GM12891 (cell line): Measurements from ENCODE around the gene CCDC197.

Source experiments
- DNase-seq: peaks from one replicate; pipeline ENCODE4 v3.0.0; 2011; ENCODE audit warnings: low spot score; ENCODE audit not compliant: insufficient read length
- FAIRE-seq: peaks from 2 replicates; lab custom pipeline; 2011; peaks lifted over from hg19 to GRCh38; lab: Jason Lieb, UNC
- PAX5 ChIP-seq: IDR thresholded peaks from 2 replicates; pipeline ENCODE4 v1.6.1; 2011; ENCODE audit warnings: low read length, moderate library complexity, mild to moderate bottlenecking; ENCODE audit not compliant: insufficient read depth, severe bottlenecking
- POLR2A ChIP-seq: IDR thresholded peaks from 2 replicates; pipeline ENCODE4 v1.6.1; 2011; ENCODE audit warnings: low read depth, low read length, control low read depth
- POLR2AphosphoS5 ChIP-seq: IDR thresholded peaks from 2 replicates; pipeline ENCODE4 v1.6.1; 2011; ENCODE audit warnings: low read depth, low read length, control low read depth
- POU2F2 ChIP-seq: IDR thresholded peaks from 2 replicates; pipeline ENCODE4 v1.6.1; 2011; ENCODE audit warnings: low read depth, mild to moderate bottlenecking, control low read depth, low read length, moderate library complexity
- SPI1 ChIP-seq: IDR thresholded peaks from 2 replicates; pipeline ENCODE4 v1.6.1; 2011; ENCODE audit warnings: low read depth, low read length, control low read depth
- TAF1 ChIP-seq: IDR thresholded peaks from 2 replicates; pipeline ENCODE4 v1.6.1; 2011; ENCODE audit warnings: low read depth, low read length, control low read depth

Gene CCDC197

DNA sequence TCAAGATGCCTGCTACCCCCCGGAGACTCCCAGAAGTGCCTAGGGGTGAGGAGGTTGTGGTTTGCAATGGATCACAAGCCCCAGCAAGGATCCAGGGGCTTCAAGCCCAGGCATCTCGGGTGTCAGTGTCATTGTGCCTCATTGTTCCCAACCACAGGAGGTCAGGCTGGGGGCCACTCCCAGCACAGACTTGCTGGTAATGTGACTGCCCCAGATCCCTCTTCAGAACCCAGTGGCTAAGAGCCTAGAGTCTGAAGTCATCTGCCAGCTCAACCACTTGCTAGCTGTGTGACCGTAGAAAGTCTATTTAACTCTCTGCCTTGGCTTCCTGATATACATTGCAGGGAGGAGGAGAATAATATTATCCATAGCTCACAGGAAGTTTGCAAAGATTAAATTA is 13.0 kb upstream of the CCDC197 start:
- DNase-seq (no peak), FAIRE-seq (no peak)
- TF ChIP-seq POLR2AphosphoS5 (no peak), POU2F2 (no peak), TAF1 (no peak), PAX5 (no peak), POLR2A (no peak), SPI1 (no peak)

DNA sequence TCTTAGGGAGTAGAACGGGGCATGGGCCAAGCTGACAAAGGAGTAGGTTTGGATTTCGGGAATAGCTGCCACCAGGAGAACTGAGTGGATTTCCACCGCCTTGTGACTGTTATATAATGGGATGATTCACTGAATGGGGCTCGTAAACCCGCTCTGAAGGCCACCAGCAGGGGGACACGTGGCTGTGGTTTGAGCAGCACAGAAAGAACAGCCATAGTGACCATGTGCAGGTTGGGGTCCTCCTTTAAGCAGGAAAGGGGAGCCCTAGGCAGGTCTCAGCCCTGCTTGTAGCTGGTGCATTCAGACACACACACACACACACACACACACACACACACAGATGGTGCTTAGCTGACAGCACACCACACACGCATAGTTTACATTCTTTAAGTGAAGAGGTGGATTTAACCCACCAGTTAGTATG is 12.1 kb upstream of the CCDC197 start:
- no peak for TF ChIP-seq POLR2A
- TF ChIP-seq TAF1, result no peak
- TF ChIP-seq POLR2AphosphoS5, result no peak
- no peak for TF ChIP-seq SPI1
- no peak for TF ChIP-seq POU2F2
- no peak for TF ChIP-seq PAX5
- DNase-seq (no peak), FAIRE-seq (no peak)

DNA sequence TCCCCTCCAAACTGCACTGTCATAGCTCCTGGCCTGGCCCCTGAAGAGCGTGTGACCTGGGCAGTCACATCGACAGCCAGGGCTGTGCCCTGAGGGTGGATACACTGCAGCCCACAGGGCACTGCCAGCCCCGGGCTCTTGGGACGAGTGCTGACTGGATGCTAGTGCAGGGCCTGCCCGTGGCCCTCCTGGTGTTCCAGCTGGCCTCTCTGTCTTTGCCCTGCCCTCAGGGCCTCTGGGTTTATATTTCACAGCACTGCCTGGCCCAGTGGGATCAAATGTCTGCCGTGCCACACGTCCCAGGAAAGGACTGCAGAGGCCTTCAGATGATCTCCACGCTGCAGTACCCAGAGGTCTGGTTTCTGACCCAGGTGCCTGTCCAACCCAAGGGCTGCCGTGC is 10.1 kb upstream of the CCDC197 start:
- no peak for DNase-seq
- no peak for TF ChIP-seq SPI1
- TF ChIP-seq POLR2AphosphoS5, result no peak
- no peak for TF ChIP-seq POU2F2
- no peak for TF ChIP-seq PAX5
- no peak for TF ChIP-seq TAF1
- TF ChIP-seq POLR2A, result no peak
- FAIRE-seq, result no peak

DNA sequence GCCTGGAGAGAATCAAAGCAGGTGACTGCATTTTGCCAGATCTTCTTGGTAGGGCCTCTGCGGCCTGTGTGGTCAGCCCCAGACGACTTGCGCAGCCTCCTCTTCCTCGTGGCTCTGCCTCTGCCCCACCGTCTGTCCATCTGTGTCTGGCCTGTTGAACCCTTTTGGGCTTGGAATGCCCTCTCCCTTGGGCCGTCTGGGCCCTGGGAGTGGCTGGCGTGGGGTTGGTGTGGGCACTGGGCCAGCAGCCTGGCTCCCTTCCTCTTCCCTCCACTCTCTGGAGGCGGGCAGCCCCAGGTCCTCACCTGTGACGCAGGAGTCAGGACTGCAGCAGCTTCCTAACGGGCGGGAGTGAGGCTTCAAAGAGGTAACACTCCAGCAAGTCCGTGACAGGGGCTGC is 9.7 kb upstream of the CCDC197 start:
- TF ChIP-seq POLR2A (no peak), SPI1 (no peak), PAX5 (no peak), POU2F2 (no peak), TAF1 (no peak), POLR2AphosphoS5 (no peak)
- no peak for DNase-seq

DNA sequence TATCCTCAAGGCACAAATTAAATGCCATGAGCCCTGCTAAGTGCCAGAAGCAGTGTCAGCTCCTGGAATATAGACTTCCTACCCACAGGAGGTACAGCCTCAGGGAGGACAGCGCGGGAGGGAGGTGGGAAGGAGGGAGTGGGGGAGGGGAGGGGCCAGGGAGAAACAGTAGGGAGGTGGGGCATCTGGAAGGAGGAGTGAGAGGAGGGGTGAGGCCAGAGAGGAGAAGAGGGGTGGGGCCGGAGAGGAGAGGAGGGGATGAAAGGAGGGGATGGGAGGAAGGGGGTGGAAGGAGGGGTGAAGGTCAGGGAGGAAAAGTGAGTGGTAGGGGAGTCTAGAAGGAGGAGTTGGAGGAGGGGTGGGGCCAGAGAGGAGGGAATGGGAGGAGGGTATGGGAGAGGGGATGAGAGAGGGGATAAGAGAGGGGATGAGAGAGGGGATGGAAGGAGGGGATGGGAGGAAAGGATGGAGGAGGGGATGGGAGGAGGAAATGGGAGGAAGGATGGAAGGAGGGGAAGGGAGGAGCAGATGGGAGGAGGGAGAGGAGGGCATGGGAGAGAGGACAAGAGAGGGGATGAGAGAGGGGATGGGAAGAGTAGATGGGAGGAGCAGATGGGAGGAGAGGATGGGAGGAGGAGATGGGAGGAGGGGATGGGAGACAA is 9.2 kb upstream of the CCDC197 start:
- FAIRE-seq (no peak), DNase-seq (no peak)
- no peak for TF ChIP-seq TAF1
- TF ChIP-seq POU2F2, result no peak
- no peak for TF ChIP-seq PAX5
- no peak for TF ChIP-seq POLR2A
- TF ChIP-seq POLR2AphosphoS5, result no peak

More for the DNA sequence above, 9.7 kb upstream of the CCDC197 start:
- no peak for FAIRE-seq

DNA sequence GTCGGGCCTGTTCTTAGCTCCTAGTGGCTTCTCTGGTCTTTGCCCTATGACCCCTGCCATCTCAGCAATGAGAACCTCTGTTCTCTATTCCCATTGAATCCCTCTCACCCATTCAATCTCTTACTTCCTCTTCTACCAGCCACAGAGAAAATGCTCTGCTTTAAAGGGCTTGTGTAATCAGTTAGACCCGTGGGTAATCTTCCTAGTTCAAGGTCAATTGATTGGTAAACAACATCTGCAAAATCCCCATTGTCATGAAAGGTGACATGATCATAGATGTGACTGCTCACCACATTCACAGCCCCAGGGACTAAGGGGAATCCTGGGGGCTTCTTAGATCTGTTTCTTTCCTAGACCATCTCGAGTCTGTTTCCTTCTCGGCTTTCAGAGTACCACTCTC is 7.2 kb upstream of the CCDC197 start:
- FAIRE-seq (peak; percentile 71), DNase-seq (no peak)
- 0 out of 2 replicates have a peak, but pooled peaks have one; percentile 36 for TF ChIP-seq POU2F2
- peak; percentile 16; the same call in 1 of the 2 replicates for TF ChIP-seq SPI1
- TF ChIP-seq TAF1, result no peak

DNA sequence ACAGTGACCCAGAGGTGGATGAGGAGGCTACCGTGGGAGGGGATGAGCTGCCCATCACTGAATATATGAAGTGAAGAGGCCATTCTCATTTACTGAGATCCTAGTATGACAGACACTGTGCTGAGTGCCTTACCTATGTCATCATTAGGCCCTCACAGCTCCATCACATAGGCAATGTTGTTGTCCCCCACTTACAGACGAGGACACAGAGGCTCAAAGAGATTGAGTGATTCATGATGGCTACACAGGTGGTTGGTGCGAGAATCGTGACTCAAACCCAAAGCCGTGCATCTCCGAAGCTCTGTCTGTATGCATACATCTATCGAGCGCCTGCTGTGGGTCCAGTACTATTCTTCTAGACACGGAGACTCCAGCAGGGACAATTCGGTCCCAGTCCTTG is 5.9 kb upstream of the CCDC197 start:
- TF ChIP-seq PAX5 (no peak), SPI1 (no peak), TAF1 (no peak), POU2F2 (no peak), POLR2AphosphoS5 (no peak), POLR2A (no peak)
- FAIRE-seq, result no peak
- no peak for DNase-seq

DNA sequence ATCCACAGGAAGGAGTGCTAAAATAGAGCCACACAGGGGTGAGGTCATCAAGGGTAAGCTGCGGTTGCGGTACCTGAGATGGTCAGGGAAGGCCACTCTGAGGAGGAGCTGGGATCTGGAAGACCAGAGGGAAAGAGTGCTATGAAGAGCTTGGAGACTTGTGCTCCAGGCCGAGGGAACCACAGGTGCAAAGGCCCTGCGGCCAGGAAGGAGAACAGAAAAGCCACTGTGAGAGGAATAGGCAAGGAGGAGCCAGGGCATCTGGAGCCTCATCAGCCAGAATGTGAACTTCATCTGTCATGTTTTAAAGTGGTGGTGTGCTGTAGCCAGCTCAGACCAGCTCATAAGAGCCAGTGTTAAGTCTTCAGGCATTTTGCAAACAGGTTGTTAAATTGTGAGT is 5.5 kb upstream of the CCDC197 start:
- DNase-seq (no peak), FAIRE-seq (no peak)
- no peak for TF ChIP-seq POLR2A
- no peak for TF ChIP-seq POLR2AphosphoS5
- TF ChIP-seq TAF1, result no peak
- no peak for TF ChIP-seq POU2F2
- no peak for TF ChIP-seq PAX5

DNA sequence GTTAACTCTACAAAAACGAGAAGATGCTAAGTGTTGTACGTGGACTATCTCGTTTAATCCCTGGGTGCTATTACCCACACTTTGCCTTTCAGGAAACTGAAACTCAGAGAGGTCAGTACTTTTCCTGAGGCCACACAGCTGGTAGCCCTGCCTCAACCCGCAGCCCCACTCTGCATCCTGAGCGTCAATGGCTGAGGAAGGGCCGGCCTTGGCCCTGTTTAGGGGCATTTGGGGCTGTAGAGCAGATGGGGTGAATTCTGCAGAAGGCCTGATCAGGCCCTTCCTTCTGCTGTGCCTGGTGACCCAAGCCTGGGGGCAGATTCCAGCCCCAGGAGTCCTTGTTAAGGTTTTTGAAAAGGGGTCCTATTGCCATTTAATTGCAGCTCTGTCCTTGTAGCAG is 3.7 kb upstream of the CCDC197 start:
- no peak for DNase-seq
- FAIRE-seq, result no peak
- TF ChIP-seq POLR2A, result no peak
- no peak for TF ChIP-seq POU2F2
- no peak for TF ChIP-seq POLR2AphosphoS5
- TF ChIP-seq PAX5, result no peak
- no peak for TF ChIP-seq SPI1
- no peak for TF ChIP-seq TAF1
